WTC11 (cell line): ENCODE measurements around the gene CNKSR3.

Experiments
- CTCF ChIP-seq: fragments of 200-600 bp; IDR thresholded peaks from 2 replicates; pipeline ENCODE4 v1.8.0; 2022; ENCODE audit warnings: antibody characterized with exemption
- NR3C1 ChIP-seq: sonication (generic); formaldehyde crosslinking; conservative IDR thresholded peaks from 2 replicates; pipeline ENCODE4 v1.8.1; 2023; ENCODE audit warnings: low read depth, mild to moderate bottlenecking, missing genetic modification reagents
- PRRX2 ChIP-seq: fragments of 250-450 bp; sonication (Bioruptor Pico); IDR thresholded peaks from 2 replicates; pipeline ENCODE4 v1.8.0; 2021; ENCODE audit warnings: mild to moderate bottlenecking
- SP1 ChIP-seq: sonication (generic); formaldehyde crosslinking; conservative IDR thresholded peaks from 2 replicates; pipeline ENCODE4 v1.8.1; 2022; ENCODE audit warnings: missing genetic modification reagents
- TEAD4 ChIP-seq: sonication (generic); formaldehyde crosslinking; IDR thresholded peaks from 2 replicates; pipeline ENCODE4 v1.8.0; 2022; ENCODE audit warnings: mild to moderate bottlenecking, missing genetic modification reagents

GRCh38 chr6:154399097-154399496 is 111.4 kb downstream of the CNKSR3 start:
- TF ChIP-seq NR3C1 (CRISPR knock-in tag) (no peak), CTCF (no peak), PRRX2 (CRISPR knock-in tag) (no peak), SP1 (CRISPR knock-in tag) (no peak), TEAD4 (no peak)
